ENCODE results near the gene SPDYE4.

SPDYE4 gene

GRCh38 chr17:8791910-8792270 lies 33.5 kb upstream of the SPDYE4 start:
- no peaks in the 10 kb centered on the region for H3K4me1 ChIP-seq
- no peak overlapping the region for H3K9ac ChIP-seq
- H3K4me2 ChIP-seq (ENCODE audit: low read length): no peak overlapping the region
- no peaks in the 10 kb centered on the region for H3K36me3 ChIP-seq (ENCODE audit: control insufficient read depth, insufficient read depth, low read length)
- no peak overlapping the region for H3K27ac ChIP-seq
- no peaks in the 10 kb centered on the region for H3K9me3 ChIP-seq (ENCODE audit: control insufficient read depth, low read length)
- H3K79me2 ChIP-seq: no peaks in the 10 kb centered on the region
- TF ChIP-seq CTCF (IDR thresholded peaks at IDR 0.05): no peak
- H3K27me3 ChIP-seq (ENCODE audit: control insufficient read depth, insufficient read depth, low read length): no peaks in the 10 kb centered on the region
- H2AFZ ChIP-seq: no peak overlapping the region
- no peak overlapping the region for H3K4me3 ChIP-seq (ENCODE audit: low read depth, low read length)

GRCh38 chr17:8791248-8791909 lies 33.0 kb upstream of the SPDYE4 start:
- Histone ChIP-seq H3K27me3 (ENCODE audit: control insufficient read depth, insufficient read depth, low read length) (no peaks in the 10 kb centered on the region), H3K4me2 (ENCODE audit: low read length) (no peak overlapping the region), H3K4me3 (ENCODE audit: low read depth, low read length) (no peak overlapping the region), H3K79me2 (no peaks in the 10 kb centered on the region), H3K9me3 (ENCODE audit: control insufficient read depth, low read length) (no peaks in the 10 kb centered on the region), H2AFZ (no peak overlapping the region), H3K9ac (no peak overlapping the region), H3K27ac (no peak overlapping the region), H3K4me1 (no peaks in the 10 kb centered on the region), H3K36me3 (ENCODE audit: control insufficient read depth, insufficient read depth, low read length) (no peaks in the 10 kb centered on the region)
- no peak for TF ChIP-seq CTCF (IDR thresholded peaks at IDR 0.05)

- Histone ChIP-seq H3K4me1 (peaks cover 4% of the 10 kb centered on the region), H3K27me3 (ENCODE audit: control insufficient read depth, insufficient read depth, low read length) (no peaks in the 10 kb centered on the region), H3K9ac (no peak overlapping the region), H3K4me3 (ENCODE audit: low read depth, low read length) (no peak overlapping the region), H3K9me3 (ENCODE audit: control insufficient read depth, low read length) (no peaks in the 10 kb centered on the region), H3K4me2 (ENCODE audit: low read length) (no peak overlapping the region), H3K27ac (no peak overlapping the region), H2AFZ (no peak overlapping the region), H3K36me3 (ENCODE audit: control insufficient read depth, insufficient read depth, low read length) (no peaks in the 10 kb centered on the region), H3K79me2 (no peaks in the 10 kb centered on the region)
- no peak for TF ChIP-seq CTCF (IDR thresholded peaks at IDR 0.05)
These were observed 31.4 kb upstream of the SPDYE4 start for GRCh38 chr17:8789743-8790142.

- H3K9me3 ChIP-seq (ENCODE audit: control insufficient read depth, low read length): no peaks in the 10 kb centered on the region
- no peaks in the 10 kb centered on the region for H3K79me2 ChIP-seq
- no peak overlapping the region for H2AFZ ChIP-seq
- TF ChIP-seq CTCF (IDR thresholded peaks at IDR 0.05): no peak
- H3K9ac ChIP-seq: no peak overlapping the region
- no peaks in the 10 kb centered on the region for H3K36me3 ChIP-seq (ENCODE audit: control insufficient read depth, insufficient read depth, low read length)
- no peak overlapping the region for H3K4me3 ChIP-seq (ENCODE audit: low read depth, low read length)
- no peak overlapping the region for H3K27ac ChIP-seq
- no peaks in the 10 kb centered on the region for H3K27me3 ChIP-seq (ENCODE audit: control insufficient read depth, insufficient read depth, low read length)
- no peak overlapping the region for H3K4me2 ChIP-seq (ENCODE audit: low read length)
- H3K4me1 ChIP-seq: peaks cover 4% of the 10 kb centered on the region
These were observed 30.7 kb upstream of the SPDYE4 start for GRCh38 chr17:8788998-8789397.

Data from parathyroid adenoma (tissue), 2 donors.